IMR-90 (cell line): ENCODE data around the gene METTL1. TPM values are rescaled to one million over a fixed set of nuclear protein-coding genes. Genes with fewer than 3 reads are reported as not detected.

Experiments used
- ATAC-seq: fragments of 200-7000 bp; cut with Tn5 transposase; 2 replicates; pipeline ENCODE4 v1.9.1; 2020; ENCODE audit warnings: low read depth, mild to moderate bottlenecking, moderate library complexity
- BruUV-seq: library from RNA; stranded (reverse); fragments of 400-500 nt; replicated peaks from 2 replicates; lab custom pipeline; 2021; lab: Mats Ljungman, UMichigan
- CTCF ChIA-PET: fragments of 300-600 bp; formaldehyde crosslinking; extraction: SDS; loops from one replicate; lab custom pipeline; 2021; ENCODE audit warnings: antibody characterized with exemption; lab: Yijun Ruan, JAX
- POLR2A ChIA-PET: fragments of 300-600 bp; sonication (Branson Sonifier 250); formaldehyde crosslinking; loops from one replicate; lab custom pipeline; 2022; ENCODE audit warnings: antibody characterized with exemption; ENCODE audit not compliant: unreplicated experiment; lab: Charles Lee
- DNase-seq: peaks from one replicate; pipeline ENCODE4 v3.0.0; 2013
- H2AFZ ChIP-seq: replicated peaks from 2 replicates; pipeline ENCODE3; 2013; ENCODE audit warnings: low read length, mild to moderate bottlenecking; ENCODE audit not compliant: poor library complexity
- H2AK5ac ChIP-seq: 2 replicates; pipeline ENCODE4 v1.6.1; 2013; ENCODE audit warnings: low read depth, low read length, inconsistent platforms
- H2AK9ac ChIP-seq: replicated peaks from 2 replicates; pipeline ENCODE3; 2013; ENCODE audit warnings: mild to moderate bottlenecking, low read depth, low read length, moderate library complexity; ENCODE audit not compliant: poor library complexity
- H2BK120ac ChIP-seq: 2 replicates; pipeline ENCODE4 v1.6.1; 2013; ENCODE audit warnings: low read depth, low read length, inconsistent platforms
- H2BK15ac ChIP-seq: 3 replicates; pipeline ENCODE4 v1.6.1; 2013; ENCODE audit warnings: low read depth, low read length, inconsistent platforms
- H2BK20ac ChIP-seq: 2 replicates; pipeline ENCODE4 v1.6.1; 2013; ENCODE audit warnings: low read depth, mild to moderate bottlenecking, inconsistent platforms, low read length, moderate library complexity
- H2BK5ac ChIP-seq: 2 replicates; pipeline ENCODE4 v1.6.1; 2013; ENCODE audit warnings: mild to moderate bottlenecking, low read depth, low read length, inconsistent platforms; ENCODE audit not compliant: poor library complexity, severe bottlenecking
- H3K14ac ChIP-seq: replicated peaks from 2 replicates; pipeline ENCODE4 v1.6.1; 2013; ENCODE audit warnings: low read depth, low read length, inconsistent platforms
- H3K18ac ChIP-seq: 2 replicates; pipeline ENCODE4 v1.6.1; 2013; ENCODE audit warnings: low read depth, low read length, control low read depth
- H3K23ac ChIP-seq: 2 replicates; pipeline ENCODE4 v1.6.1; 2013; ENCODE audit warnings: low read depth, low read length, inconsistent platforms
- H3K27ac ChIP-seq: 2 replicates; pipeline ENCODE4 v1.5.1; 2013; ENCODE audit warnings: mild to moderate bottlenecking, control low read depth, low read length; ENCODE audit not compliant: insufficient read depth
- H3K27me3 ChIP-seq: 2 replicates; pipeline ENCODE4 v1.6.1; 2013; ENCODE audit warnings: low read length; ENCODE audit not compliant: control insufficient read depth, insufficient read depth
- H3K36me3 ChIP-seq: 2 replicates; pipeline ENCODE4 v1.6.1; 2013; ENCODE audit warnings: low read length, mixed read lengths; ENCODE audit not compliant: control insufficient read depth, insufficient read depth
- H3K4ac ChIP-seq: 2 replicates; pipeline ENCODE4 v1.6.1; 2013; ENCODE audit warnings: low read depth, low read length, inconsistent platforms
- H3K4me1 ChIP-seq: 2 replicates; pipeline ENCODE4 v1.6.1; 2013; ENCODE audit warnings: low read length, mixed read lengths; ENCODE audit not compliant: control insufficient read depth, insufficient read depth
- H3K4me2 ChIP-seq: 2 replicates; pipeline ENCODE4 v1.6.1; 2013; ENCODE audit warnings: low read depth, mild to moderate bottlenecking, control low read depth, low read length, moderate library complexity
- H3K4me3 ChIP-seq: 2 replicates; pipeline ENCODE4 v1.5.1; 2013; ENCODE audit warnings: low read depth, mild to moderate bottlenecking, control low read depth, low read length, moderate library complexity; ENCODE audit not compliant: insufficient read depth
- H3K56ac ChIP-seq: 2 replicates; pipeline ENCODE4 v1.6.1; 2013; ENCODE audit warnings: low read length, inconsistent platforms; ENCODE audit not compliant: insufficient read depth; ENCODE audit errors: extremely low read depth
- H3K79me1 ChIP-seq, 2 experiments: 2 replicates each; pipeline ENCODE4 v1.6.1; 2013; ENCODE audit warnings: low read length in 2 of 2, inconsistent platforms in 1 of 2, low read depth in 1 of 2
- H3K9ac ChIP-seq: 2 replicates; pipeline ENCODE4 v1.6.1; 2013; ENCODE audit warnings: low read depth, low read length, control low read depth
- H3K9me1 ChIP-seq: 2 replicates; pipeline ENCODE4 v1.6.1; 2013; ENCODE audit warnings: low read length, inconsistent platforms; ENCODE audit not compliant: insufficient read depth
- H3K9me3 ChIP-seq: 2 replicates; pipeline ENCODE4 v1.6.1; 2013; ENCODE audit warnings: low read length; ENCODE audit not compliant: control insufficient read depth, insufficient read depth
- H4K20me1 ChIP-seq: 2 replicates; pipeline ENCODE4 v1.6.1; 2013; ENCODE audit warnings: low read length, inconsistent platforms; ENCODE audit not compliant: insufficient read depth
- H4K5ac ChIP-seq: 2 replicates; pipeline ENCODE4 v1.6.1; 2013; ENCODE audit warnings: mild to moderate bottlenecking, low read depth, low read length, control low read depth
- H4K8ac ChIP-seq, 2 experiments: 2 replicates each; pipeline ENCODE4 v1.6.1; 2013; ENCODE audit warnings: low read depth in 2 of 2, low read length in 2 of 2, control low read depth in 1 of 2, inconsistent platforms in 1 of 2
- H4K91ac ChIP-seq: 2 replicates; pipeline ENCODE4 v1.6.1; 2013; ENCODE audit warnings: low read depth, low read length, inconsistent platforms; ENCODE audit not compliant: insufficient read depth
- BHLHE40 ChIP-seq: fragments of 150-350 bp; IDR thresholded peaks from 2 replicates; pipeline ENCODE4 v1.6.1; 2016; ENCODE audit warnings: mild to moderate bottlenecking, low read depth, low read length
- CEBPB ChIP-seq: IDR thresholded peaks from 2 replicates; pipeline ENCODE4 v1.6.1; 2012; ENCODE audit warnings: low read depth, low read length, improper control_type of control experiment
- CHD1 ChIP-seq: IDR thresholded peaks from 2 replicates; pipeline ENCODE4 v1.6.1; 2012; ENCODE audit warnings: low read depth, low read length, improper control_type of control experiment
- CTCF ChIP-seq: conservative IDR thresholded peaks from 2 replicates; pipeline ENCODE4 v1.5.1; 2012; ENCODE audit warnings: mild to moderate bottlenecking, low read depth, low read length, improper control_type of control experiment
- MAFK ChIP-seq: IDR thresholded peaks from 2 replicates; pipeline ENCODE4 v1.6.1; 2012; ENCODE audit warnings: low read depth, low read length, improper control_type of control experiment
- MAZ ChIP-seq: IDR thresholded peaks from 2 replicates; pipeline ENCODE4 v1.6.1; 2012; ENCODE audit warnings: low read depth, mild to moderate bottlenecking, low read length, improper control_type of control experiment, moderate library complexity, borderline replicate concordance
- MXI1 ChIP-seq: IDR thresholded peaks from 2 replicates; pipeline ENCODE4 v1.6.1; 2012; ENCODE audit warnings: low read depth, mild to moderate bottlenecking, low read length, moderate library complexity, borderline replicate concordance
- RAD21 ChIP-seq: IDR thresholded peaks from 2 replicates; pipeline ENCODE4 v1.6.1; 2012; ENCODE audit warnings: low read length, improper control_type of control experiment
- RFX5 ChIP-seq: IDR thresholded peaks from 2 replicates; pipeline ENCODE4 v1.8.0; 2012; ENCODE audit warnings: low read depth, mild to moderate bottlenecking, low read length, moderate library complexity
- SMC3 ChIP-seq: fragments of 150-350 bp; IDR thresholded peaks from 2 replicates; pipeline ENCODE4 v1.6.1; 2016; ENCODE audit warnings: low read depth, mild to moderate bottlenecking, antibody characterized with exemption, low read length, moderate library complexity
- WGBS, 2 experiments: methylation state at CpG; one replicate each; pipeline versions ENCODE4 v1.1.5 to v1.1.7; 2013; ENCODE audit warnings: missing lambda C conversion rate in 2 of 2; ENCODE audit not compliant: insufficient read length in 1 of 2; ENCODE audit errors: extremely low coverage in 2 of 2; 5-methylcytosine and 5-hydroxymethylcytosine counted together
- dilution Hi-C: fragments of 300-500 bp; cut with HindIII; formaldehyde crosslinking; loops from one replicate; pipeline ENCODE4 v1.14.3; 2018; ENCODE audit warnings: low sequenced_read_pairs; ENCODE audit not compliant: unreplicated experiment
- in situ Hi-C: fragments of 300-500 bp; cut with MboI; formaldehyde crosslinking; loops from 3 replicates; pipeline ENCODE4 v1.14.3; 2019; ENCODE audit warnings: low sequenced_read_pairs, inconsistent platforms, mixed read lengths
- intact Hi-C: fragments of 100-400 bp; cut with micrococcal nuclease; formaldehyde crosslinking; loops from 2 replicates; pipeline ENCODE4 v1.10.0; 2022
- polyA plus RNA-seq, 3 experiments: library from polyadenylated mRNA; depleted of rRNA; stranded (reverse); fragments of >200 nt; gene quantifications; 2 replicates each; pipeline ENCODE4 v1.2.3, GENCODE V29; 2012; ENCODE audit warnings: low replicate concordance in 1 of 3
- total RNA-seq: library from RNA; depleted of rRNA; stranded (reverse); fragments of >200 nt; gene quantifications from 2 replicates; pipeline ENCODE4 v1.2.3, GENCODE V29; 2012
- TF ChIP-seq, protein P1 (sequence below): fragments of 150-350 bp; IDR thresholded peaks from 2 replicates; pipeline ENCODE4 v1.6.1; 2017; ENCODE audit warnings: mild to moderate bottlenecking, antibody characterized with exemption, low read length, low read depth

Gene METTL1
- total and polyA plus RNA-seq, 2 of the 4 experiments (the other 2 are of a cell fraction) = 12.4 to 27.5 TPM

DNA sequence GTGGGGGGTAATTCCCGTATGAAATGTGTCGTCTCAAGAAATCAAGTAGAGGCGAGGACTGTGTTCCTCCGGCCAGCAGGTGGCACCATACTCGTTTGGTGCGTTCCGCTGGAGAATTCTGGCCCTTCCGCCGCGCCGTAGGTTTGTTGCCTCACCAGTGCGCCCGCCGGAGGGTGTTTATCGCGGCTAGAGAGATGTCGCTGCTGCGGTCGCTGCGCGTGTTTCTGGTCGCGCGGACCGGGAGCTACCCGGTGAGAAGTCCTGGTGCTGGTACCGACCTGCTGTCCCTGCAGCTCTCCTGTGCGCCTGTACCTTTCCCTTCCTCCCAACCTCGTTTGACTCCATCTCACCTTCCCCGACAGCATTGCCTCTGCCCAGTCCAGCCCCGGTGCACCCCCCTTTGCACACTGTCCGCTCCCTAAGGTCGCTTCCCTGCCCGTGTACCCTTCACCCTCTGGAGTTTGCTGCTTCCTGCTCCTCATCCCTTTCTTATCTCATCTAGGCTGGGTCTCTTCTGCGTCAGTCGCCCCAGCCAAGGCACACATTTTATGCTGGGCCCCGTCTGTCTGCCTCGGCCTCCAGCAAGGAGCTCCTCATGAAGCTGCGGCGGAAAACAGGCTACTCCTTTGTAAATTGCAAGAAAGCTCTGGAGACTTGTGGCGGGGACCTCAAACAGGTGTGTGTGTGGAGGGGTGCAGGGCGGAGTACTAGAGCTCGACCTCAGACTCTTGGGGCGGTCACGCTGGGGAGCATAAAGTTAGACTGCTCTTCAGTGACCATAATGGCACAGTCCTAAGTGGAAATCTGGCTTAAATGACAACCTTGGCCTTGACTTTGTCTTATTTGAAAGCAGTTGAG, 10.9 kb upstream of the METTL1 start, which contains the start of gene TSFM (continued):
- TF ChIP-seq RFX5 (no peak), SMC3 (peak; percentile 49; the same call in 1 of the 2 replicates), CHD1 (no peak), RAD21 (peak; percentile 50)

DNA sequence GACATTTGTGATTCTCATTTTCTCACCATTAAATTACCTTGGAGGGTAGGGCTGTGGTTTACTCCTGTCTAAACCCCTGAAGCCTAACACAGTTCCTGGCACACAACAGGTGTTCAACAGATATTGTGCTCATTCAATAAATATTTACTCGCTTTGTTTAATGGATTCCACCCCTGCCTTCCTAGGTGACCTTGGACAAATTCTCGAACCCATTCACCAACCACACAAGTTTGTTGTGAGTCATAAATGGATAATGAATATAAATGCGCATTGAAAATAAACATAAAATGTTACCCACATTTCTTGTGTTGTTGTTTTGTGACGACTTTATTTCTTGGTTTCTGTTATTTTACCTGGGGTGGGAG, 10.3 kb upstream of the METTL1 start:
- ATAC-seq = no peak
- no CpG with 5 or more reads among the region's 4 CpGs for WGBS, 2 experiments
- H3K4ac ChIP-seq = no peak overlapping the region

More for the DNA sequence above, 10.3 kb upstream of the METTL1 start:
- no TSS peak for BruUV-seq
- H3K4me2 ChIP-seq = no peak overlapping the region
- no peak overlapping the region for H4K8ac ChIP-seq
- ChIA-PET CTCF (interaction anchor here (1.0 kb wide), 1 partner anchor 21 kb away, joined by 3 read pairs; no protein-coding TSS in a partner anchor), POLR2A (no interaction called here)
- H3K56ac ChIP-seq = no peak overlapping the region
- in situ Hi-C loops = no loop called here
- no peak for TF ChIP-seq BHLHE40
- no peak for TF ChIP-seq SMC3
- no peak for TF ChIP-seq RFX5
- TF ChIP-seq MAZ = no peak
- no peak for TF ChIP-seq CEBPB
- no peak for TF ChIP-seq RAD21
- no peak for TF ChIP-seq MXI1
- TF ChIP-seq CTCF = no peak
- TF ChIP-seq, protein P1, sequence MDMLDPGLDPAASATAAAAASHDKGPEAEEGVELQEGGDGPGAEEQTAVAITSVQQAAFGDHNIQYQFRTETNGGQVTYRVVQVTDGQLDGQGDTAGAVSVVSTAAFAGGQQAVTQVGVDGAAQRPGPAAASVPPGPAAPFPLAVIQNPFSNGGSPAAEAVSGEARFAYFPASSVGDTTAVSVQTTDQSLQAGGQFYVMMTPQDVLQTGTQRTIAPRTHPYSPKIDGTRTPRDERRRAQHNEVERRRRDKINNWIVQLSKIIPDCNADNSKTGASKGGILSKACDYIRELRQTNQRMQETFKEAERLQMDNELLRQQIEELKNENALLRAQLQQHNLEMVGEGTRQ = no peak
- no peak for TF ChIP-seq MAFK
- H3K36me3 ChIP-seq = peaks cover 8% of the 10 kb centered on the region
- H3K18ac ChIP-seq = no peak overlapping the region
- no peaks in the 10 kb centered on the region for H4K20me1 ChIP-seq
- H2BK5ac ChIP-seq = no peak overlapping the region
- H2BK120ac ChIP-seq = no peak overlapping the region
- H2AK9ac ChIP-seq = no peak overlapping the region
- no peak overlapping the region for H3K27ac ChIP-seq
- peak overlapping the region; percentile 94; the same call in 1 of the 2 replicates for H3K4me3 ChIP-seq
- H4K5ac ChIP-seq = no peak overlapping the region
- H3K9me1 ChIP-seq = no peaks in the 10 kb centered on the region
- 0 out of 2 replicates have a peak, but pooled peaks cover 2% of the 10 kb centered on the region for H3K4me1 ChIP-seq
- no peak overlapping the region for H4K91ac ChIP-seq
- no peak overlapping the region for H2AK5ac ChIP-seq
- H2BK15ac ChIP-seq = no peak overlapping the region
- no peak overlapping the region for H2AFZ ChIP-seq
- H3K79me1 ChIP-seq = peaks cover 14 to 24% of the 10 kb centered on the region in 2 experiments; a peak in 3 of 4 replicates
- intact Hi-C loops = loop anchor here (1.0 kb wide), 2 partner anchors 30 to 123 kb away; partner anchors contain the start of gene CDK4
- dilution Hi-C loops = no loop called here
- no peak overlapping the region for H2BK20ac ChIP-seq
- no peak for DNase-seq
- H3K14ac ChIP-seq = no peak overlapping the region
- no peak overlapping the region for H3K9ac ChIP-seq
- no peaks in the 10 kb centered on the region for H3K9me3 ChIP-seq
- no peaks in the 10 kb centered on the region for H3K27me3 ChIP-seq
- H3K23ac ChIP-seq = no peak overlapping the region
